ENCODE results near the gene DEFB129. TPM values are rescaled to one million over a fixed set of nuclear protein-coding genes. Genes with fewer than 3 reads are reported as not detected.
A peak's percentile ranks its signal among the peaks of the same experiment; 100 is the strongest.
"Not testable (repeated sequence)": the region's sequence is repeated elsewhere in the genome, so short reads cannot be mapped to it uniquely, and the experiment has no call there.

The DEFB129 gene
- total RNA-seq, 1 donor from 2014 or later = not detected

DNA sequence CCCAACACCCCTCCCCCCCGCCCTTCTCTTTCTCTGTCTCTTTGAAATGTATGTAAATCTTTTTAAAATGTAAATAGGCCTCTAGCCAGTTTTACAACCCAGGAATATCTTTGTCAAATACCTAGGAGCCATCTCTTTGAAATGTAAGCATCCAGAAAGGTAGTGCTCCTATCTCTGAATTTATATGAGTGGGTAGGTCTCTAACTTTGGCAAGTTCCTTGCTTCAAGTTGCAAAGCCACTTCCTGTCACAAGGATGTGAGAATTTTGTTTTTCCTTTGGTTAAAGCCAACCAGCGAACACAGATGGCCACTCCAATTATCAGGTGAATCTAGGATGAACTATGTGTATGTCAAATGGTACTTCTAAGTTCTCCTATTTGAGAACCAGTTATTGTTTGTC is 24.3 kb downstream of the DEFB129 start:
- Histone ChIP-seq H3K36me3 (ENCODE audit: control insufficient read depth in 3 of 3, insufficient read depth in 3 of 3, low read length in 3 of 3) (no peaks in the 10 kb centered on the region), H3K27me3 (ENCODE audit: control insufficient read depth in 3 of 3, insufficient read depth in 3 of 3, low read length in 3 of 3) (peaks cover 0 to 3% (median 0%) of the 10 kb centered on the region in 3 donors), H3K9ac (ENCODE audit: low read depth in 1 of 3, low read length in 3 of 3) (no peak overlapping the region), H3K4me3 (ENCODE audit: low read length in 3 of 3) (no peak overlapping the region), H3K4me1 (ENCODE audit: control insufficient read depth in 3 of 3, insufficient read depth in 3 of 3, low read length in 3 of 3) (no peaks in the 10 kb centered on the region), H3K27ac (ENCODE audit: low read depth, low read length) (no peak overlapping the region), H3K9me3 (ENCODE audit: control insufficient read depth in 3 of 3, low read length in 3 of 3) (no peaks in the 10 kb centered on the region)

DNA sequence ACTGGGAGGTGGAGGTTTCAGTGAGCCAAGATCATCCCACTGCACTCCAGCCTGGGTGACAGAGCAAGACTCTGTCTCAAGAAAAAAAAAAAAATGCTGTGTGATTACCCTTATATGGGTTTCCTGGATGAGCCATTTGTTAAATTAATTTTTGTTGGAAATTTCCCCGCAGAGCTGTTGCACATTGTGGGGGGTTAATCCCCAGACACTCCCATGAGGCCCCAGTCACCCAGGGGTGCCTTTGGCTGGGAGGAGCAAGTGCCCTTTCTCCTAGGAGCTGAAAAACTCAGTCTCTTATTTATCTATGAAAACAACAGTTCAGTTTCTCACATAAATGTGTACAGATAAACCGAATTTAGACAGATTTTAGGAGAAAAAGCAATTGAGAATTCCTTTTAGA is 25.7 kb downstream of the DEFB129 start:
- no peaks in the 10 kb centered on the region for H3K9me3 ChIP-seq (ENCODE audit: control insufficient read depth in 3 of 3, low read length in 3 of 3)
- no peak overlapping the region for H3K27ac ChIP-seq (ENCODE audit: low read depth, low read length)
- H3K36me3 ChIP-seq (ENCODE audit: control insufficient read depth in 3 of 3, insufficient read depth in 3 of 3, low read length in 3 of 3) = no peaks in the 10 kb centered on the region
- H3K27me3 ChIP-seq (ENCODE audit: control insufficient read depth in 3 of 3, insufficient read depth in 3 of 3, low read length in 3 of 3) = peaks cover 0 to 3% (median 3%) of the 10 kb centered on the region in 3 donors
- H3K9ac ChIP-seq (ENCODE audit: low read depth in 1 of 3, low read length in 3 of 3) = no peak overlapping the region
- no peak overlapping the region for H3K4me3 ChIP-seq (ENCODE audit: low read length in 3 of 3)
- no peaks in the 10 kb centered on the region for H3K4me1 ChIP-seq (ENCODE audit: control insufficient read depth in 3 of 3, insufficient read depth in 3 of 3, low read length in 3 of 3)

DNA sequence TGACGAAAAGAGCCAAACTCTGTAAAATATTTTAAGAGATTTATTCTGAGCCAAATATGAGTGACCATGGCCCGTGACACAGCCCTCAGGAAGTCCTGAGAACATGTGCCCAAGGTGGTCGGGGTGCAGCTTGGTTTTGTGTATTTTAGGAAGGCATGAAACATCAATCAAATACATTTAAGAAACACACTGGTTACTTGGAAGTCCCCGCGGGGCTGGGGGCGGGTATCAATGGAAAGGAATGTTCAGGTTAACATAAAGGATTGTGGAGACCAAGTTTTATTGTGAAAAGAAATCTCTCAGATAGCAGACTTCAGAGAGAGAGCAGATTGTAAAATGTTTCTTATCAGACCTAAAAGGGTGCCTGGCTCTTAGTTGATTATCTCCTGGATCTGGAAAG is 26.4 kb downstream of the DEFB129 start:
- H3K27ac ChIP-seq (ENCODE audit: low read depth, low read length); H3K36me3 ChIP-seq (ENCODE audit: control insufficient read depth in 3 of 3, insufficient read depth in 3 of 3, low read length in 3 of 3); H3K9me3 ChIP-seq (ENCODE audit: control insufficient read depth in 3 of 3, low read length in 3 of 3); H3K4me3 ChIP-seq (ENCODE audit: low read length in 3 of 3); H3K4me1 ChIP-seq (ENCODE audit: control insufficient read depth in 3 of 3, insufficient read depth in 3 of 3, low read length in 3 of 3); H3K27me3 ChIP-seq (ENCODE audit: control insufficient read depth in 3 of 3, insufficient read depth in 3 of 3, low read length in 3 of 3); H3K9ac ChIP-seq (ENCODE audit: low read depth in 1 of 3, low read length in 3 of 3): not testable (repeated sequence)

DNA sequence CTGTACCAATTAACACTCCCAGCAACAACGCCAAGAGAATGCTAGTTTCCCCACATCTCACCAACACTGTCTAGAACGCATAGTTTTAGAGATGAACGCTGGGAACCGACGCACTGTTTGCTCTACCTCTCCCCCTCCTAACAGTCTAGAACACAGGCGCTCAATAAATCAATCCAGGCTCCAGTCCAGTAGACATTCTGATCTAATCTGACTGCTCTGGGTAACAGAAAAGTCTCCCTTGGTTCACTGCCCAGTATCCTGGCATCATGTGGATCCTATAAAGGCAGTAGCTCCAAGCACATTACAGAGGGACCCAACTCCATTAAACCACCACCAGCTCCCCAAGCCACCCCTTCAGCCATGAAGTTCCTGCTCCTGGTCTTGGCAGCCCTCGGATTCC is 30.4 kb downstream of the DEFB129 start, which contains the start of gene DEFB132:
Gene DEFB132 (plus strand): TSS at position 306 of the 400 bp plus-strand sequence. CDS start 55 bp downstream, at position 361.
- Histone ChIP-seq H3K27me3 (ENCODE audit: control insufficient read depth in 3 of 3, insufficient read depth in 3 of 3, low read length in 3 of 3) (peaks cover 2 to 16% (median 7%) of the 10 kb centered on the region in 3 donors), H3K9me3 (ENCODE audit: control insufficient read depth in 3 of 3, low read length in 3 of 3) (no peaks in the 10 kb centered on the region), H3K36me3 (ENCODE audit: control insufficient read depth in 3 of 3, insufficient read depth in 3 of 3, low read length in 3 of 3) (no peaks in the 10 kb centered on the region), H3K27ac (ENCODE audit: low read depth, low read length) (no peak within 1 kb of the TSS), H3K9ac (ENCODE audit: low read depth in 1 of 3, low read length in 3 of 3) (no peak within 1 kb of the TSS), H3K4me1 (ENCODE audit: control insufficient read depth in 3 of 3, insufficient read depth in 3 of 3, low read length in 3 of 3) (no peaks in the 10 kb centered on the region), H3K4me3 (ENCODE audit: low read length in 3 of 3) (no peak within 1 kb of the TSS)

DNA sequence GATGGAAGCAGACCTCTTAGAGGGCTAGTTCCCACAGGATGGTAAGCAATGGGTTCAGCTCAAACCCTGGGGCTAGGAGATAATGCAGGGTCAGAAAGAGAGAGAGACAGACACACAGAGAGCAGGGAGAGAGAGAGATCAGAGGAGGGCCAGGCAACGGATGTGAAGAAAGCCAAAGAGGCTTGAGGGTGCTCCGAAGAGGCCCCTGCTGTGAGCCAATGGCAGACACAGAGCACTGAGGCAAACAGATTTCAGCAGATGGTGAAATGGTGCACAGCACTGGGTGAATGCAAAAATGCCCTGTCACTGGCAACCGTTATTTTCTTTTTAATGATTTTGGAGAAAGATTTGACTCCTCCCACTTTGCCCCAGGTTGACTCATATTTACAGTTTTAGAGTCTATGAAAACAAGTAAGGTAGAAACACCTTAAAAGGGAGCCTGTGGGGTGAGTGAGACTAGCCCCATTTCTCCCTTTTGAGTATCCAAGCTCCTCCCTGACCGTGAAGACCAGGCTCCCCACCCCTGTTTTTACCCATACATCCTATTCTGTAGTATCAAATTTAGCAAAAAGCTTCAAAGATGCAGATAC is 31.3 kb downstream of the DEFB129 start:
- Histone ChIP-seq H3K4me1 (ENCODE audit: control insufficient read depth in 3 of 3, insufficient read depth in 3 of 3, low read length in 3 of 3) (no peaks in the 10 kb centered on the region), H3K9me3 (ENCODE audit: control insufficient read depth in 3 of 3, low read length in 3 of 3) (no peaks in the 10 kb centered on the region), H3K4me3 (ENCODE audit: low read length in 3 of 3) (no peak overlapping the region), H3K36me3 (ENCODE audit: control insufficient read depth in 3 of 3, insufficient read depth in 3 of 3, low read length in 3 of 3) (no peaks in the 10 kb centered on the region), H3K27ac (ENCODE audit: low read depth, low read length) (no peak overlapping the region), H3K9ac (ENCODE audit: low read depth in 1 of 3, low read length in 3 of 3) (no peak overlapping the region), H3K27me3 (ENCODE audit: control insufficient read depth in 3 of 3, insufficient read depth in 3 of 3, low read length in 3 of 3) (peaks cover 7 to 16% (median 8%) of the 10 kb centered on the region in 3 donors)

DNA sequence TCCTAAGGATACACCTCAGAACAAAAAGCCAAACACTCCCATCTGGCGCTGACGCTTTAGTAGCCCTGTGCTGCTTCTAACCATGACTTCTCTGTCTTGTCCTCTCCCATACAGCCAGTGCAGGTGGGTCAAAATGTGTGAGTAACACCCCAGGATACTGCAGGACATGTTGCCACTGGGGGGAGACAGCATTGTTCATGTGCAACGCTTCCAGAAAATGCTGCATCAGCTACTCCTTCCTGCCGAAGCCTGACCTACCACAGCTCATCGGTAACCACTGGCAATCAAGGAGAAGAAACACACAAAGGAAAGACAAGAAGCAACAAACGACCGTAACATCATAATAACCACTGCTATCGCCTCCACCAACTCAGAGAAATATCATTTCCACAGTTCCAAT is 31.9 kb downstream of the DEFB129 start:
- H3K36me3 ChIP-seq (ENCODE audit: control insufficient read depth in 3 of 3, insufficient read depth in 3 of 3, low read length in 3 of 3) = no peaks in the 10 kb centered on the region
- H3K4me3 ChIP-seq (ENCODE audit: low read length in 3 of 3) = no peak overlapping the region
- no peaks in the 10 kb centered on the region for H3K9me3 ChIP-seq (ENCODE audit: control insufficient read depth in 3 of 3, low read length in 3 of 3)
- no peak overlapping the region for H3K9ac ChIP-seq (ENCODE audit: low read depth in 1 of 3, low read length in 3 of 3)
- H3K27me3 ChIP-seq (ENCODE audit: control insufficient read depth in 3 of 3, insufficient read depth in 3 of 3, low read length in 3 of 3) = peaks cover 7 to 21% (median 9%) of the 10 kb centered on the region in 3 donors
- no peak overlapping the region for H3K27ac ChIP-seq (ENCODE audit: low read depth, low read length)
- H3K4me1 ChIP-seq (ENCODE audit: control insufficient read depth in 3 of 3, insufficient read depth in 3 of 3, low read length in 3 of 3) = no peaks in the 10 kb centered on the region

DNA sequence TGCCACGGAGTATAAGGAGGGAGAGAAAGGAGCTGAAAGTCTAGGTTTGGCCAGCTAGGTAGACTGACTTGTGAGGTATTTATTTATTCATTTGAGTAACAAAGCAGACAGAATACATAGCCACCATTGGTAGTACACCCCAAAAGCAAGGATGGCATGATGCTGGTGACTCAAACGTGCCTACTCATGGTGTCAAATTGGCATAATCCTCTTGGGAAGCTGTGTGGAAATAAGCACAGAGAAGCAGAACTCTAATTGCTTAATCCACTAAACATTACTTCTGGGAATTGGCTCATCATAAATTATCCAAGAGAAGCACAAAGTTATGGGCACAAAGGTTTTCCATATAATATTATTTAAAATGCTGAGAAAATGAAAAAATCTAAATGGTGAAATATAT is 32.9 kb downstream of the DEFB129 start:
- Histone ChIP-seq H3K4me1 (ENCODE audit: control insufficient read depth in 3 of 3, insufficient read depth in 3 of 3, low read length in 3 of 3) (no peaks in the 10 kb centered on the region), H3K36me3 (ENCODE audit: control insufficient read depth in 3 of 3, insufficient read depth in 3 of 3, low read length in 3 of 3) (no peaks in the 10 kb centered on the region), H3K27ac (ENCODE audit: low read depth, low read length) (no peak overlapping the region), H3K9ac (ENCODE audit: low read depth in 1 of 3, low read length in 3 of 3) (no peak overlapping the region), H3K27me3 (ENCODE audit: control insufficient read depth in 3 of 3, insufficient read depth in 3 of 3, low read length in 3 of 3) (peaks cover 4 to 23% (median 9%) of the 10 kb centered on the region in 3 donors), H3K4me3 (ENCODE audit: low read length in 3 of 3) (no peak overlapping the region), H3K9me3 (ENCODE audit: control insufficient read depth in 3 of 3, low read length in 3 of 3) (no peaks in the 10 kb centered on the region)

DNA sequence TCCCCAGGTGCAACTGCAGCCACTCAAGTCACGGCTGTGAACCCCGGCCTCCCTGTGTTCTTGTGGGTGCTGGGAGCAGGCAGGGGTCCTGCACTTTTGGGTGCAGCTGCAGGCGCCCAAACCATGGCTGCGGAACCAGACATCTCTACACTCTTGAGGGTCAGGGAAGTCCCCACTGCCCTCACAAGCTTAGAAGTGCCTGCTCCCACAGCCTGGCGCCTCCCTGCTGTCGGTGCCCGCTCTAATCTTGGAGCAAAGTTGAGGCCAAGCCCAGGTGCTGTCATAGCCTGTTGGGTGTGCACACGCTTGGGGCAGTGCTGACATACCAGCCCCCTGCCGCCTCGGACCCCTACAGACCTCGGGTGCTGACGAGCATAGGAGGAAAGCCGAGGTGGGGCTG is 36.6 kb downstream of the DEFB129 start:
- Histone ChIP-seq H3K27me3 (ENCODE audit: control insufficient read depth in 3 of 3, insufficient read depth in 3 of 3, low read length in 3 of 3) (peaks cover 0 to 14% (median 6%) of the 10 kb centered on the region in 3 donors), H3K27ac (ENCODE audit: low read depth, low read length) (no peak overlapping the region), H3K9ac (ENCODE audit: low read depth in 1 of 3, low read length in 3 of 3) (no peak overlapping the region), H3K36me3 (ENCODE audit: control insufficient read depth in 3 of 3, insufficient read depth in 3 of 3, low read length in 3 of 3) (no peaks in the 10 kb centered on the region), H3K4me1 (ENCODE audit: control insufficient read depth in 3 of 3, insufficient read depth in 3 of 3, low read length in 3 of 3) (peaks cover 4 to 9% (median 8%) of the 10 kb centered on the region in 3 donors), H3K4me3 (ENCODE audit: low read length in 3 of 3) (no peak overlapping the region), H3K9me3 (ENCODE audit: control insufficient read depth in 3 of 3, low read length in 3 of 3) (no peaks in the 10 kb centered on the region)

DNA sequence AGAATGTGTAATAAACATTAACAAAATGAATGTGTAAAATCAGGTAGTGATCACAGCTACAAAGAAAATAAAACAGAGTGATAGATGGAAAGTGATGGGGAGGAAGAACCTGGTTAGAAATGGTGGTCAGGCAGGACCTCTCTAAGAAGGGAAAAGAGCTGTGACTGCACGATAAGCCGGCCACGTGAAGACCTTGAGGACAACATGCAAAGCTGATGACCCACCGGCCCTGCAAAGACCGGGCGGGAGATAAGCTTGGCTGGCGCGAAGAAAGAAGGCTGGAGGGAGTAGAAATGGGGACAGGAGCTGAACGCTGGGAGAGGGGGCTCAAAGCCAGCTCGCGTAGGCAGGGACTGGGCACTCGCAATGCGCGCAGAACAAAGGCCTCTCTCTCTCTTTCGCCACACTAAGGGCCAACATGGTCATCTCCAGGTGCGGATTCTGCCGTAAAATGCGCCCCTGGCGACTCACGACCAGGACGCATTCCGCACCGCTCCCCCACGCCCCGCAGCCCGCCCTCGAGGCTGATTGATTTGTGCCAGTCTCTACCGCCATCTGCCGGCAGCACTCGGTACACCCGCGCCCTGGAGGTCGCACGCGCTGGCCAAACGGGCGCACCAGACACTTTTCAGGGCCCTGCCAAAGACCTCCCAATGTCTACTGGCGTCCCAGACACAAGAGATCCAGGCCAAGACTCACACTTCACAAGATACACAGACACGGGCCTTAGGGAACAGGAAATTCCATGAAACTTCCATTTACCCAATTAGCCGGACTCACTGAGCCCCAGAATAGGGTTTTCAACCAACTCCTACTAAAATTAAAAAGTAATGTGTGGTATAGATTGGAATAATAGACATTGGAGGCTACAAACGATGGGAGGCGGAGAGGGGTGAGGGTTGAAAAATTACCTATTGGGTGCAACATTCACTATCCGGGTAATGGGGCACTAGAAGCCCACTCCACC is 39.8 kb downstream of the DEFB129 start:
- Histone ChIP-seq H3K27ac (ENCODE audit: low read depth, low read length) (no peak overlapping the region), H3K36me3 (ENCODE audit: control insufficient read depth in 3 of 3, insufficient read depth in 3 of 3, low read length in 3 of 3) (no peaks in the 10 kb centered on the region)

DNA sequence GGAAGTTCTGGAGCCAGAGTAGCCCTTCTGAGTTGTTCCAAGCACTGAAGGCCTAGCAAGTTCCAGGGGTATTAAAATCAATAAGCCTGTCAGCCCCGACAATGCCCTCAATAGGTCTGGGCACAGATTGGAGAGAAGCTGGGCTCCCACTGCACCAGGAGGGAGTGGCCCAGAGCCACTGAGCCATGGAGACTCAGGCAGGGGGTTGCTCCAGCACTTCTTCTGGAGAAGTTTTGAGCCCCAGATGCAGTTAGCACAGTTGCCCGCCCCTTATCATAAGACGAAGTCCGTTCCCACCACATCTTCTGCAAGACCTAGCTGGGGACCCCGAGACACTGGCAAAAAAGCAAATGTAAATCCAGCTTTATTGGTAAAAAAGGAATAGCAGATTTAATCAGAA is 43.5 kb downstream of the DEFB129 start:
- H3K27me3 ChIP-seq (ENCODE audit: control insufficient read depth in 3 of 3, insufficient read depth in 3 of 3, low read length in 3 of 3) = no peaks in the 10 kb centered on the region
- no peak overlapping the region for H3K4me3 ChIP-seq (ENCODE audit: low read length in 3 of 3)
- no peaks in the 10 kb centered on the region for H3K36me3 ChIP-seq (ENCODE audit: control insufficient read depth in 3 of 3, insufficient read depth in 3 of 3, low read length in 3 of 3)
- peaks cover 4 to 9% (median 8%) of the 10 kb centered on the region in 3 donors for H3K4me1 ChIP-seq (ENCODE audit: control insufficient read depth in 3 of 3, insufficient read depth in 3 of 3, low read length in 3 of 3)
- no peak overlapping the region for H3K27ac ChIP-seq (ENCODE audit: low read depth, low read length)
- no peaks in the 10 kb centered on the region for H3K9me3 ChIP-seq (ENCODE audit: control insufficient read depth in 3 of 3, low read length in 3 of 3)
- no peak overlapping the region for H3K9ac ChIP-seq (ENCODE audit: low read depth in 1 of 3, low read length in 3 of 3)

More for the DNA sequence above, 39.8 kb downstream of the DEFB129 start:
- Histone ChIP-seq H3K27me3 (ENCODE audit: control insufficient read depth in 3 of 3, insufficient read depth in 3 of 3, low read length in 3 of 3) (peaks cover 0 to 7% (median 6%) of the 10 kb centered on the region in 3 donors), H3K4me1 (ENCODE audit: control insufficient read depth in 3 of 3, insufficient read depth in 3 of 3, low read length in 3 of 3) (peaks cover 4 to 9% (median 8%) of the 10 kb centered on the region in 3 donors), H3K4me3 (ENCODE audit: low read length in 3 of 3) (peak overlapping the region; percentile 83 to 92 (median 88)), H3K9me3 (ENCODE audit: control insufficient read depth in 3 of 3, low read length in 3 of 3) (no peaks in the 10 kb centered on the region), H3K9ac (ENCODE audit: low read depth in 1 of 3, low read length in 3 of 3) (peak overlapping the region; percentile 62 to 79 (median 65))
